Epidermal melanocyte (primary cell): ENCODE measurements around the gene NAA50.

Experiments
- DNase-seq: peaks from one replicate; pipeline ENCODE4 v3.0.0; 2011; ENCODE audit warnings: low spot score; ENCODE audit not compliant: insufficient read length

The NAA50 gene

DNA sequence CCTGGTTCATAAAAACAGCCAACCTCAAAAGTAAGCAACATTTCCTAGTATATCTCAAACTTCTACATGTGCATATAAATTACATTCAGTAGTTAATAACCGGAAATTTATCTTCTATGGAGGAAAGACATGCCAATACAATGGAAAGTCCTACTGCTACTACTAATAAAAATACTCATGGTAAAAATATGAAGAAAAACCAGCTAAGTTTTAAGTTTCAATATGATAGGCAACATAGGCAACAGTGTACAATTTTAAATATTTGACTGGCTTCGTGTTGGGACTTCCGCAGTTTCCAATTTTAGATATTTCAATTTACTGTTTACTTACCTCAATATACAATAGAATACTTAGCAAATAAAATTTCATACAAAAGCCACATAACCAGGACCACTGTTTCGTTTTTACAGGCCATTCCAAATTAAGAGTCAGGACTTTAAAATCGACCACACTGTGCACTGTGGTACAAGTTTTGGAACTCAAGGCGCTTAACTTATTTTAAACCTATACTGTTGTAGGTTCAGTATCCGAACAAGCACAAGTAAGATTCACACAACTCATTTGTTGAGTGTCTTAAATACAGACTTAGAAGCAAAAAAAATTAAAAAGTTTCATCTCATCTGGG, 2.9 kb downstream of the NAA50 start:
- DNase-seq, result no peak

DNA sequence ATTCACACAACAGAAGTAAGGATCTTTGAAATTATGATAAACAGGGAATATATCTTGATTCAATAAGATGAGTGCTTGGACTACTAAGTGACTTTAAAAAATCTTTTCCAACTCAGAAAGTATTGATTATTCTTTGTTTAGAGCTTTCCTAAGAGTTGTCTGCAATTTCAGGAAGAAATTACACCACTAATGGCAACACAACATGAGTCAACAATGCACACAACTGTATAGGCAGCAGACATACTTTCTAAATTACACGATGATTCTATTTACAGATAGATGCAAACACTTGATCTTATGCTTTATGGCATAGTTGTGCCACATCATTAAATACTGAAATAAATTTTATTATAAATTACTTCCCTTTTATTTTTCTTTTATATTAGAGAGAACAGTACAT, 4.4 kb downstream of the NAA50 start:
- no peak for DNase-seq

DNA sequence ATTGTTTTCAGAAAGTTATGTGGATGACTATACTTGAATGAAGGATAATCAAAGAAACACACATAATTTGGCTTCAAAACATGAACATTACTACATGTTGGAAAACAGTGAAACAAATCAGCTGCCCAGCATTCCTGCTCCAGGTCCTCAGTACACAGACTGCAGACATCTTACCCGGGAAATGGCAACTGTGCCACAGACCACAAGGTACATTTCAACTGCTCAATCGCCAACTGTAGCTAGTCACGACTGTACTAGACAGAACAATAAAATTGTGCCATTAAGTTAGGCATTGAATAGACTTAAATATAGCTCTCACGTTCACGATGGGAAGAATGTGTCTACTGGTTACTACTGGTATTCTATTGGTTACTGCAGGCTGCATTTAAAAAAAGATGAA, 5.0 kb downstream of the NAA50 start:
- DNase-seq, result no peak

DNA sequence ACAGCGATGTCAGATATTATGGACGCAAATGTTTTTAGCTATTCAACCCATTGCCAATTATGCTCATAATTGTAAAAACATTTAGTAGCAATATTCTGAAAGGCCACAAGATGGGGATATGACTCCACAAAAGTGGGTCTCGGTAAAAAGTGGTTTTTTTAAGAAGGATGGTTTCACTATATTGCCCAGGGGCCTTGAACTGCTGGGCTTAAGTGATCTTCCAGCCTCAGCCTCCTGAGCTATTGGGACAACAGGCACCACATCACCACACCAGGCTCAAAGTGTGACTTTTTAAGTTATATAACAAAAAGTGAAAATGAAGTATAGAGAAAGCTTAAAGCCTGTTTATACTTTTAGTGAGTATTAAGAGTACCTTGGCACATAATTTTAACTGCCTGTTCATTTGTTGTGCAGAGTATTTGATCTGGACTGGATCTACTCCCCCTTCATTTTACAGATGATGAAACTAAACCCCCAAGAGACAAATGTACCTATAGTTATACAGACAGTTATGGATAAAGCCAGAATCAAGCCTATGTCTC, 9.4 kb downstream of the NAA50 start:
- DNase-seq, result no peak

DNA sequence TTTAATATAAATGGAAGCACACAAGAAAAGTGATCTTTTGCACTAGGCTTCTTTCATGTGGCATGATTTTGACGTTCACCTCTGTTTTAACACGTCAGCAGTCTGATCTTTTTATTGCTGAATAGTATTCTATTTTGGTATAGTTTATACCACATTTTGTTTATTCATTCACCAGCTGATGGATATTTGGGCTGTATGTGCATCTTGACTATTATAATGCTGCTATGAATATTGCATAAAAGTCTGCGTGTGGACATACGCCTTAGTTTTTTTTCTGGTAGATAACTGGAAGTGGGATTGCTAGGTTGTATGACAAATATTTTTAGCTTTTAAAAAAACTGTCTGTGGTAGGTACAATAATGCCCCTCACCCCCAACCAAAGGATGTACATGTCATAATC, 14.4 kb downstream of the NAA50 start:
- DNase-seq, result no peak

DNA sequence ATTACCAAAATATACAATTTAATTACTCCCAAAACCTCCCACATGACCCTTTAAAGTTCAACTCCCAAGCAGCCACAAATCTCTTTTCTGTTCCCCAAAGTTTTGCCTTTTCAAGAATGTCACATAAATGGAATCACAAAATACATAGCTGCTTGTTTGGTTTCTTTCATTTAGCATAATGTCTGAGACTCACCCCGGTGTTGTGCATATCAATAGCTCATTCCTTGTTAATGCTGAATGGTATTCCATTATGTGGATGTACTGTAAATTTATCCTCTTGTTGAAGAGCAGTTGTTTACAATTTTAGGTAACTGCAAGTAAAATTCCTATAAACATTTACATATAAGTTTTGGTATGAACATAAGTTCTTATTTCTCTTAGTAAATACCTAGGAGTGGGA, 15.5 kb downstream of the NAA50 start:
- DNase-seq, result no peak

DNA sequence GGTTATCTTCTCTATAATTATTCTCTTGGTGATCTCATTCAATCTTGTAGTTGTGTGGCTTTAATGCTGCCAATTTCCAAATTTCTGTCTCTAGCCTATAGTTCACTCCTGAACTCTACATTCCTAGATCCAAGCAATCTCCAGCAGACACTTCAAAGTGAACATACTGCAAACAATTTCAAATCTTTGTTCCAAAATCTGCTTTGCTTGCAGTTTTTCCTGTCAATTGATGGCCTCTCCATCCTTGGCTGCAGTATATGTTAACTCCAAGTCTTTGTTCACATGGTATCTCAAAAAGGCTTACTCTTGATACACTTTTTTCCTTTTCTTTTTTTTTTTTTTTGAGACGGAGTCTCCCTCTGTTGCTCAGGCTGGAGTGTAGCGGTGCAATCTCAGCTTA, 17.4 kb downstream of the NAA50 start:
- no peak for DNase-seq

DNA sequence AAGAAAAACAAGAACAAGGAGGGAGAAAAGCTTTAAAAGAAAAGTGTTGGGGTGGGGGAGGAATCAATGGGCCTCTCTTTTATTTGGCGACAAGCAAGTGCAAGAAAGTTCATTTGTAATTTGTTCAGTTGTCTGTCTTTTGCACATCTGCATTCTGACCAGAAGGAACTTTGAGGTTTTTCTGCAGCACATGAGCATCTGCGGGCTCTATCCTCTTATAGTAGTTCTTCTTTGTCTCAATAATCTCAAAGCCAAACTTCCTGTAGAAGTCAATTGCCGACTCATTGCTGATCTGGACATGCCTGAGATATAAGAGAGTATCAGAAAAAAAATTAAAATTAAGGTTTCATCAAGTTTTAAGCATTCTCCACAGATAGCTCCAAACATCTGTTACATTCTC, 24.4 kb downstream of the NAA50 start:
- no peak for DNase-seq

DNA sequence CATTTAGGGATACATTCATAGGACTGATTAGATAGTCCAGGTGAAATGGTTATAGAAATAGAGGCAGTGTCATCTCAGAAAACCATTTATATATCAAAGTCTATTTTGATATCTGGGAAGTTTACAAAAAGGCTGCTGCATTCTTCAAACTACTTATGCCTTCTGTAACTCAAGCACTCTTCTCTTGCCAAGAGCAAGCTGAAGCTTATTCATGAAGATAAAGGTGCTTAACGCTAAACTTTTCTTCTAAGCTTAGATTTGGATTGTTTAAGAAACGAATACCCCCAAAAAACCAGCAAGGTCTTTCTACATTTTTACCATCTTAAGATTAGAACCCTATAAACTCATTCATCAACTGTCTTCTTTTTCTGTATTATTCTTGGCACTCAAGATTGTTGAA, 26.3 kb downstream of the NAA50 start:
- no peak for DNase-seq

DNA sequence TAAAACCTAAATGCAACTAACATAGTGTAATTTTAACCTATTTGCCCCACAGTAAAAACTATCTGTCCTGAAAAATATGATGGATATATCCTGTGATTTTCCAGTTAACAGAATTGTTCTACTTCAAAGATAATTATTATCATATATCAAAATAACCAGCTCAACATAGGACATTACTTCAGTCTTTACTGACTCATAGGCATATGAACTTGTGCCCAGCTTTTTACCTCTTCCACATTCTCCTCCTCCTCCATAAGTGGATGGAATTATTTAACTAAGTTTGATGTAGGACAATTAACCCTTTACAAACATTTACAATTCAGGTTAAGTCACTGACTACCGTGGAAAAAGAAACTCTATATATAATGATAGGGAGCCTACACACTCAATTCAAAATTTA, 26.8 kb downstream of the NAA50 start:
- no peak for DNase-seq

DNA sequence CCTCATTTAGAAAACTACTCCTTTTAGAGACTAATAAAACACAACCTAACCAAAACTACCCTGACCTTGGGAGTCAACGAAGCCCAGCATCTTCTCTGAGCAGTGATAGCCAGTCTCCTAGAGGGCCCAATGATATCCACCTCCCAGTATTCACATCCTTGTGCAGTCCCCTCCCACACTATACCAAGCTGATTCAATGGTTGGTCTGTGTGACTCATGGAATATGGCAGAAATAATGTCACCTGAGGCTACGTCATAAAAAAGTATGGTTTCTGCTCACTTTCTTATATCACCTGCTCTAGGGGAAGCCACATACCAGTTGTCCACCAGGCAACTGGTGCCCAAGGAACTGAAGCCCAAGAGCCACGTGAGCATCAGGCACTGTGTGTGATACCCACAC, 28.2 kb downstream of the NAA50 start:
- DNase-seq, result no peak

DNA sequence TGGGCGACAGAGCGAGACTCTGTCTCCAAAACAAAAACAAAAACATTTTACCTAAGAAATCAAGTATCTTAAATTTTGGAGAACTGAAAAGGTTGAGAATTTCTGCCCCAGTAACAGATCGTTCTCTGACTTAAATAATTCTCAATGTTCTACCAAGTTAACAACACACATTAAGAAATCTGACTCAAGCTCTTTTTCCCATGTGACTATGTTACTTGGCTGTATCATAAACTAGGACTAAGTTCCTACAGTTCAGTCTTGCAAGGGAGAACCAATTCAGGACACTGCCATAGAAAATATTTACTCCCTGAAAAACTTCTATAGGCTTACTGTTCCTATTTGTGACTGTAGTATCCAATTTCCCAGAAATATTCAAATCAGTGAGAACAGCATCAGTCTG, 28.7 kb downstream of the NAA50 start:
- no peak for DNase-seq

DNA sequence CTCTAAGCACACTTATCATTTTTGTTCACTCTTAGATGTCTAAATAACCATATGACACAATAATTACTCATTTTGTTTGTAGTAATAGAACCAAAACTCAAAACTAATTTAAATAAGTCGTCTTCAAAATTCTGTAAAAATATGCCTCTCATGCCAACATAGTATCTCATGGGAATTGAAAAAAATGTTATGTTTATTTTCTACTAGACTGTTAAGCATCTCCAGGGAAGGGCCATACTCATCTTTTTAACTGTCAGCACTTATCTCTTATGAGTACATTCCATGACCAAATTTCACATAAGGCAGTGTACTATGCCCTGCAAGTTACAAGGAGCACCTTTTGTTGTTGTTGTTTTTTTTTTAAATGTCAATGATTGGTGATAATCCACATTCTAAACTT, 31.3 kb downstream of the NAA50 start:
- DNase-seq, result no peak

DNA sequence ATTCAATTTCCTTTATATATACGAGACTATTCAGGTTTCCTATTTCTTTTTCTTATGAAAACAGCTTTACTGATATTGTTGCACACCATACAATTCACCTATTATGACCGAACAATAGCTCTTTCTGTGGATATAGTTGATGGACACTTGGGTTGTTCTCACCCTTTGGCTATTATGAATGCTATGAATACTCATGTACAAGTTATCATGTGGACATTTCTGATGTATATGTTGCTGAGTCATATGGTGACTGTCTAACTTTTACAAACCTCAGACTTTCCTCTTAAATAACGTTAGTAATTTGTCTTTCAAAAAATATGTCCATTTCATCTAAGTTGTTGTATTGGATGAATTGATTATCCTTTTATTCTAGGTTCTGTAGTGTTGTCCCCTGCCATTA, 33.9 kb downstream of the NAA50 start:
- DNase-seq, result no peak

DNA sequence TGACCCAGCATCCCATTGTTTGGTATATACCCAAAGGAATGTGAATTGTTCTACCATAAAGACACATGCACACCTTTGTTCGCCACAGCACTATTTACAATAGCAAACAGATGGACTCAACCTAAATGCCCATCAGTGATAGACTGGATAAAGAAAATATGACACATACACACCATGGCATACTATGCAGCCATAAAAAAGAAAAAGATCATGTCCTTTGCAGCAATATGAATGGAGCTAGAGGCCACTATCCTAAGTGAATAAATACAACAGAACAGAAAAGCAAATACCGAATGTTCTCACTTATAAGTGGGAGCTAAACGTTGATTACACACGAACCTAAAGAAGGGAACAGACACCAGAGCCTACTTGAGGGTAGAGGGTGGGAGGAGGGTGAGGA, 38.2 kb downstream of the NAA50 start:
- no peak for DNase-seq

DNA sequence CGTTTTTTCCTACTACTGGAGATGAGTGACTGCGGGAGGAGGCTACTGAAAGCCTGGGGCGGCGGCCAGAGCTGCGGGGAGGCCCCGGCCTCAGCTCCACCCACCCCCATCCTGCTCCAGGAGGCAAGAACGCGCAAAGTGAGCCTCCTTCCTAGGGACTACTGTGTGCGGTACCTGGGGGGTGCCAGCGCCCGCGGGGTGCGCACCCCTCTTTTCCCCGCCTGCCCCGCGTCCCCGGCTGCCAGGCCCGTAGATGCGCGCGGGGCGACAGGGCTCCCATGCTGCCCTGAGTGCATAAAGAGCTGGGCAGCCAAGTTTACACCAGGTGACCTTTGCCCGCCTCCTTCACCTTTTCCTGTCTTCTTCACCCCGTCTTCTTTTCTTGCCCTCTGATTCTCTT, 47.1 kb downstream of the NAA50 start:
- no peak for DNase-seq

DNA sequence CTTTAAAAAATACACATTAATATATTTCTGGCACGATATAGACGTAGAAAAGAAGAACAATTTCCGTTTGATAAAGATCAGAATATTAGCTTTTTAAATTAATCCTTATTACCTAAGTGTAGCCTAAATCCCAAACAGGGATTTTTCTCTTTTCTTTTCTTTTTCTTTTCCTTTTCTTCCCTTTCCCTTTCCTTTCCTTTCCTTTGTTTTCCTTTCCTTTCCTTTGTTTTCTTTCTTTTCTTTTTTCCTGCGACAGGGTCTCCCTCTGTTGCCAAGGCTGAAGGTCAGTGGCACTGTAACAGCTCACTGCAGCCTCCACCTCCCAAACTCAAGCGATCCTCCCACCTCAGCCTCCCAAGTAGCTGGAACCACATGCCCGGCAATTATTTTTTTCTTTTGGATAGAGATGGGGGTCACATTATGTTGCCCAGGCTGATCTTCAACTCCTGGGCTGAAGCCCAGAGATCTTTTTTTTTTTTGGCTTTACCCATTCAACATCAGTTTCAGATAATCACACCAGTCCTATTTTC, 47.8 kb downstream of the NAA50 start:
- DNase-seq, result no peak

DNA sequence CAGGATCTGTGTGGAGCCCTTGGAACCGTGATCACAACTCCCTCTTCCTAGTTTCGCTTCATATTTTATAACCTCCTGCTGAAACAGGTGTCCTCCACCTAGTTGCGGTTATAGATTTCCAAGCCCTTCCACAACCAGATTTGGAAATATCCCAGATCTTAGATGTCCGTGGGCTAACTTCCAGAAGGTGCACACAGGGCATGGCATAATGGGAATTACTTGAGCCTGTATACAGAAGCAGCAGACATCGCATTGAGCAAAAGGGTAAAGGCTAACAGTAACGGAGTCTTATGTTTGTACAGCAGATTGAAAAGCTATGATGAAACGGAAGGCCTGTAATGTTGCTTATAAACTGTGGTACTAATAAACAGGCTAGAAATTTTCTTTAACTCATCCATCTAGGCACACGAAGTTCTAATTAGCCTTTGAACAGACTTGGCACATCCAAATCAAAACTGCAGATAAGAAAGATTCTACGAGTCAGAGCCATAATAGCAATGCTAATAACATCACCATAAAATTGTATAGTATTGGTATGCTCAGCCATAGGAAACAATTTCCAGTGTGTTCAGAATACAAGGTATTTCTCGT, 48.5 kb downstream of the NAA50 start:
- DNase-seq, result no peak

DNA sequence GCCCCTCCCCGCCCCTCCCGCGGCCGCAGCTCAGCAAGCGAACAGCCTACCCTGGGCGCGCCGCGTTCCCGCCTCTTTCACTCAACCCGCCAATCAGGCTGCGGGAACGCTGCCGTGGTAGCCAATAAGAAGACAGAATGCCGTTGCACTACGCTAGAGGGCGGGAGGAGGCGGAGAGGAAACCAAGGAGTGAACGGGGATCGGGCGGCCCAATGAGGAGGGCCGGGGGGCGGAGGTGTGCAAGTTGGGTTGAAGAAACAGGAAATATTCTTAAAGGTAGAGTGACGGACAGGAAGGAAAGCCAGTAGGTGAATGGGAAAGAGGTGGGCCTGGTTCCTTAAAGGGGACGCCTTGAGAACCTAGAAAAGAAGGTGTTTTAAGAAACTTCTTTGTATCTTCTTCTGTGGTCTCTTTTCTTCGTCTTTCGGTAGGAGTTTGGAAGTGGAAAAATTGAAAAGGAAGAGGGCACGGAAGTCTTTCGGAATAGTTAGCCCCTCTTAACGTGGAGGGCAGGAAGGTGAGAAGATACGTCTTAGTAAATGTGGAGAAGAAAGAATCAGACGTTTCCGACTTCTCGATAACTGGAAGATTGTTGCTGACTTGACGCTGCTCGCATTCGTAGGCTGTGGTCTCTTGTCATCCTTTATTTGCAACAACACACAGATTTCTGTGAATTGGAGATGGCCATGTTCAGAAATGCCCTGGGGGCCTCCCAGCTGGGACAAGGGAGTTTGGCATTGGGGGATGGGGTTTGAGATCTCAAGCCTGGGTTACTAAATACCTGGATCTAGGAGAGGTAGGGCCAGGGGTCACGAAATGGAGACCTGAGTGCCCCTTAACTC, 49.2 kb downstream of the NAA50 start:
- DNase-seq, result peak; percentile 97

DNA sequence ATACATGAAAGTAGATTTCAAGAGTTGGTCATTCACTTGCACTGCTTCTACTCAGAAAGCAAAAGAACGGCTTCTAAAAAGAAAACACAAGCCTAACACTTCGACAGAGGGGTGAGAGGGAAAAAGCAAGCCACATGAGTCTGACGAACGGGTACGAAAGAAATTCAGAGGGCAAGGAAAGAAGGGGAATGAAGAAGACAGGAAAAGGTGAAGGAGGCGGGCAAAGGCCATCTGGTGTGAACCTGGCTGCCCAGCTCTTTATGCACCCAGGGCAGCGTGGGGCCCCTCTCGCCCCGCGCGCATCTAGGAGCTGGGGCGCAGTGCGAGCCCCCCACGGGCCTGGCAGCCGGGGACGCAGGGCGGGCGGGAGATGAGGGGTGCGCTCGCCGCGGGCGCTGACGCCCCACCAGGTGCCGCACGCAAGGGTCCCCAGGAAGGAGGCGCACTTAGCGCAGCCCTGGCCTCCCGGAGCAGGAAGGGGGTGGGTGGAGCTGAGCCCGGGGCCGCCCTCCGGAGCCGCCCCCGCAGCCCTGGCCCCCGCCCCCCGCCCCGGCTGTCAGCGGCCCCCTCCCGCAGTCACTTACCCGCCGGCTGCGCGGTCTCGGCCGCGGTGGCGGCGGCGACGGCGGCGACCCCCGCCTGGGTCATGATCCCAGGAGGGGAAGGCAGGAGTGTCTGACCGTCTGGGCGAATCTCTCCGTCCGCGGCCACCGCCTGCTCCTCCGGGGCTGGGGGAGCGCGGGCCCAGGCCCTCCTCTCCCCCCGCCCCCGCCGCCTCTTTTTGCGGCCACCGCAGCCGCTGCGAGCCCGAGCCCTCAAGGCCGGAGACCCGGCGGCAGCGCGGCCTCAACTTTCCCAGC, 50.0 kb downstream of the NAA50 start, which contains the start of gene USF3:
Gene USF3 (minus strand): TSS at position 857 of the 860 bp plus-strand sequence. CDS start 21,764 bp downstream, outside the sequence.
- DNase-seq, result peak; percentile 49

DNA sequence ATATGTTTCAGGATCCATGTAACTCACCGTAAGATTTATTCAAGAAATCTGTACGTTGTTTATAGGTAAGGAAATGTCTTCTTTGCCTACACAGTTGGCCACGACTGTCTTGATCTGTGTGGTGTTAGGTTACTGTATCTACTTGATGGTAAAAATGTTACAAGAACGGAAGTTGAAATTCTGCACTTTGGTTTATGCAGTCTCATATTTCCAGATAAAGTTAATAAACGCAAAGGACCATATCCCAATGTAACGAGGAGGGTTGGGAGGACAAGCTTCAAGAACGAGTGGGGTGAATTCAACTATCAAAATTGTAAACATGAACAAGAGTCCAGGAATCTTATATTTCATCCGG, 50.6 kb downstream of the NAA50 start:
- no peak for DNase-seq
